ENCODE data around the gene NDN.

The NDN gene

DNA sequence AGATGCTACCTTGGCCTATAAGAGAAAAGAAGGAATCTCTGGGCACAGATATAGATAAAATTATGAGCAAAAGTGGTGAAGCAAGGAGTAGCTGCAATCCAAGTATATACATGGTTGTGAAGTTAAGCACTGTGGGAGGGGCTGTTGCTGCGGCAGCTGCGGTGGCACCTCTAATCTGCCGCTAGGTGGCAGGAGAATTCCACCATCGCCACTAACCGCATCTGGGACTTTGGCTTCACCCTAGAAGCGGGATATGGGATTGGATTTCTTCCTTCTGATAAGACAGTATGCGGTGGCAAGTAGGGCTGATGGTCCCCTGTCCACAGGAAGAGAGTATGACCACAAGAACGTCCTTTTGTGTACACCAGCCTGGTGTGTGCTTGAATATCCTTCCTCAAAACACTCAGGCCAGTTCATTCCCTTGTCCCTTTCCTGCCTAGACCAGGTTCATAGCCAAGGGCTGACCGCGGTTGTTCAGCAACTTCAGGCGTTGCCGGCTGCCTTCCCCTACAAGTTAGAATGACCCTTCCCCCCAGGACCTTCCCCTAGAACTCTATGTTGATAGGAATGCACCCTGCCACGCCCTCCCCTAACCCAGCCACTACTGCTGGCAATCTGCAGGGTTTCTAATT, 44.6 kb downstream of the NDN start:
- peak in 27 of 51 donors; percentile 14 to 74 (median 42) for DNase-seq

Measured in hypothalamus (tissue), 51 donors.